SKM-1 treated with dmso at 0.1 percent for 144 hours (cell line): ENCODE measurements around the gene SHANK3.

Experiments used
- DNase-seq: peaks from one replicate; lab custom pipeline; 2025; ENCODE audit not compliant: unreplicated experiment; lab: John Stamatoyannopoulos, UW

SHANK3 gene

DNA sequence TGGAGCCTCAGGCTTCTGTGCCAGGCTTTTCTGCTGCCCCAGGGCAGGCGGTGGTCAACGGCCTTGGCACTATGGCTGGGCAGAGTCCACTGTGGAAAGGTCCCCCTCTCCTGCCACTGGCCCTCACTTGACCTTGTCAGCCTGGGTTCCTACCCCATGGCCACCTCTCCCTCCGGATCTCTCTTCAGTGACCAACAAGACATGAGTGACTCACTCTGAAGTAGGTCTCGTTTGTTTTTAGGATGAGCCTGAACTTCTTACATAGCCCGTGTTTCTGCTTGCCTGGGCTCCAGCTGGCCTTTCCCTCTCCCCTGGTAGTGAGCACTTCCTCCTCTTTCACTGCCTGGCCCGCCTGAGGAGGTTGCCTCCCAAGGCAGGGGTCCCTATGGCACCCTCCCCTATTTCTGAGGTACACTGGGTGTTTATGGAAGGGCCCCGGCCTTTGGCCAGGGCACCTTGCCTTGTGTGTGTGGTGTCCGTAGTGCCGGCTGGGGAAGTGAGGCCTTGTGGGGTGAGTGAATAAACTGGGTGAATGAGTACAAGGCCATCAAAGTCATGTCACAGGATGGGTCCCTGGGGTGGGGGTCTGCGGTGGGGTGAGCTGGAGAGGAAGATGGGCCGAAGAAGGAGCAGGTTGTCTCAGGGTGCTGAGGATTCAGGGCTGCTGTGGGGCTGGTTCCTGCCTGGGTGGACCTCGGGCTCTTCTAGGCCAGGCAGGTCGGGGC, 5.0 kb downstream of the SHANK3 start:
- no peak for DNase-seq

GRCh38 chr22:50678218-50678650, 5.6 kb downstream of the SHANK3 start:
- no peak for DNase-seq

- DNase-seq: no peak
Measured at GRCh38 chr22:50678651-50679521, 6.3 kb downstream of the SHANK3 start.

DNA sequence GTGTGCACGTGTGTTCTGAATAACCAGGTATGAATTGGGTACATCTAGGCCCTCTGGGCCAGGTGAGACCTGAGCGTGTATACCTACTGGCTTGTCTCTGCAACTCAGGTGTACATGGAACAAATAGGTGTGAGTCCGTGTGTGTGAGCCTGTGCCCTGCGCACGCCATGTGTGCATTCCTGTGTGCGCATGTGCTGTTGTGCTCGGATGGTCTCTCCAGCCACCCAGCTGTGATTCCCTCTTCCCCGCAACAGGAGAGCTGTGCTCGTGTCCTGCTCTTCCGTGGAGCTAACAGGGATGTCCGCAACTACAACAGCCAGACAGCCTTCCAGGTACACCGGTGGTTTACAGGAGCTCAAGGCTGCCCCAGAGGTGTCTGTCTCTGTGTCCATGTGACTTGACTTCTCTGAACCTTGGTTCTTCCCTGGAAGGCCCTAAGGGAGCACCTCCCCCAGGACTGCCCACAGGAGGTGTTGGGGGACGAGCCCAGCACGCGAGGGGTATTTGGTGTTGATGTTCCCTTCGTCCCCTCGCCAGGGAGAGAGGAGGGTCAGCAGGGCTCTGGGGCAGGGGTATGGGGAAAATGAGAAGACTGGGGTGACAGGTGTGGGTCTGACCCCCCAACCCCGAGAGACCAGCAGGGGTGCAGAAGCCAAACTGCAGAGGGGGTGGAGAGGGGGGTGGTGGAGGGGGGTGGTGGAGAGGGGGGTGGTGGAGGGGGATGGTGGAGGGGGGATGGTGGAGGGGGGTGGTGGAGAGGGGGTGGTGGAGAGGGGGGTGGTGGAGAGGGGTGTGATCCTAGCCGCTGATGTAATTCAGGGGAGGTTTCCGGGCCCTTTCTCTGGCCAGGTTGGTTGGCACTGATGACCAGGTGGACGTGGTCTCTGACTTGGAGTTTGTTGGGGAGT, 10.7 kb downstream of the SHANK3 start:
- DNase-seq: no peak

DNA sequence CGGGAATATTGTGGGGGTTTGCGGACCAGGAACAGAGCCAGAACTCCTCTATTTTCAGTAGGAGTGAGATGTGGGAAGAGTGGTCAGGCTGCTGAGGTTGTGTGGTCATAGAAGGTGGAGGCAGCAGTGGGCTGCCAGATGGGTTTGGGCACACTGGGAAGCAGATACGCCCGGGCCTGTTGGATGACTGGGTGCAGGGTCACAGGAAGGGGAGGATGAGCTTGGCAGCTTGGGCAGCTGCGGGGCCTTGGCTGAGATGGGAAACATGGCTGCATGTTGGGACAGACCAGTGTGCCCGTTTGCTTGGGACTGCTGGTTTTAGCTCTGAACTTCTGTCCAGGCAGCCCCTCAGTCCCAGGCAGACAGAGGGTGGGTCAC, 11.4 kb downstream of the SHANK3 start:
- DNase-seq: no peak

DNA sequence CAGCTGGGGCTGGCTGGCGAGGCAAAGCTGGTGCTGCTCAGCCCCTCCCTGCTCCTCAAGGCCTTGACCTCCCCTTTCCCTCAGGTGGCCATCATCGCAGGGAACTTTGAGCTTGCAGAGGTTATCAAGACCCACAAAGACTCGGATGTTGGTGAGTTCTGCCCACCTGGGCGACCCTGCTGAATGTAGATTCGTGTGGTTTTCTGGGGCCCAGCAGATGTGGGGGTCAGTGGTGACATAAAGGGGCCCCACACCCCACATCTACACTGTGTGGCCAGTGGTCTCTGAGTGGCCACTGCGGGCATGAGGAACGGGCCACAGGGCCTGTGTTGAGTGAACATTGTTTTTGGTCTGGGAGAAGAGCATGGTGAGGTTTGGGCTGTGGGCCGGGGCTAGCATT, 11.9 kb downstream of the SHANK3 start:
- DNase-seq: no peak

DNA sequence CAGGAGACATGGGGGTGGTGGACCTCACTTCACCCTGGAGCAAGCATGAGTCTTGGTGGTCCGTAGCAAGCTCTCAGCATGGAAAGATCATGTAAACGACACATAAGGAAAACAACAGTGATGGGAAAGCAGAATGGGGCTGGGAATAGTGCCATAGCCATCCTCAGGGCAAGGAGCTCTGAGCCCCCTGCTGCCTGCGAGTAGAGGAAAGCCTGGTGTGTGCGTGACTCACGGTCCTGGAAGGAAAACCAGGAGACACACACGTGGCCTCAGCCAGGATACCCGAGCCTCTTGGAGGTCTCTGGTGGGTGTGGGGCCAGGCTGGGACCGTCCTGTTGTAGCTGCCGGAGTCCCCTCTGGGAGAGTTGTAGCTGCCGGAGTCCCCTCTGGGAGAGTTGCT, 12.4 kb downstream of the SHANK3 start:
- no peak for DNase-seq

DNA sequence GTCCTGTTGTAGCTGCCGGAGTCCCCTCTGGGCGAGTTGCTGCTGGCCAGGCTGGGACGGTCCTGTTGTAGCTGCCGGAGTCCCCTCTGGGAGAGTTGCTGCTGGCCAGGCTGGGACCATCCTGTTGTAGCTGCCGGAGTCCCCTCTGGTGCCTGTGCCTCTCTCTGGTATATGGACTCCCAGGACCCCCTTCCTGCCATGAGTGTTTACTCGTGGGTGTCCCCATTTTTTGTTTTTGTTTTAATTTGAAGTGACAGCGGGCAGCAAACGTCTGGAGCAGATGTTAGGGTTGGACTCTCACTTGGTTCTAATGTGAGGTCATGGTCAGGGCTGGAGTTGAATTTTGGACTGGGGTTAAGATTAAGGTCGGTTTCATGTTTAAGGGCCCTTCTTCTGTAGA, 14.2 kb downstream of the SHANK3 start:
- DNase-seq: no peak

GRCh38 chr22:50687829-50688228, 15.2 kb downstream of the SHANK3 start:
- no peak for DNase-seq

DNA sequence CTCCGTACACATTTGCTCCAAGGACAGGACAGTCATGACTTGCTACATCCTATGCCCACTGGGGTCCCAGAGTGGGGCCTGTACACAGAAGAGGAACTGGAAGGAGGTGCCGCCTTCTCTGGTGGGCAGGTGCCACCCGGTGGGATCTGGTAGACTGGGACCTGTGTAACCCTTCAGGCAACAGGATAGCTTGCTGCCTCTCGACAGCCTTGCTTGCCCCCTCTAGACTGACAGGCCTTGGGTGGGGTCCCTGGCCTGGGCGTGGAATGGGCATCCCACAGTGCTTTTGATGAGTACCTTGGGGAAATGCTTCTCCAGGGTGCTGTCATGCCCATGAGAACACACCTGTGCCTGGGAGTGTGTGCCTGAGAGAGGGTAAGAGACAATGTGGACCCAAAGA, 15.8 kb downstream of the SHANK3 start:
- no peak for DNase-seq

- DNase-seq: peak; percentile 45
Measured at GRCh38 chr22:50691521-50691920, 18.9 kb downstream of the SHANK3 start.

GRCh38 chr22:50693462-50693861, 20.8 kb downstream of the SHANK3 start:
- no peak for DNase-seq

DNA sequence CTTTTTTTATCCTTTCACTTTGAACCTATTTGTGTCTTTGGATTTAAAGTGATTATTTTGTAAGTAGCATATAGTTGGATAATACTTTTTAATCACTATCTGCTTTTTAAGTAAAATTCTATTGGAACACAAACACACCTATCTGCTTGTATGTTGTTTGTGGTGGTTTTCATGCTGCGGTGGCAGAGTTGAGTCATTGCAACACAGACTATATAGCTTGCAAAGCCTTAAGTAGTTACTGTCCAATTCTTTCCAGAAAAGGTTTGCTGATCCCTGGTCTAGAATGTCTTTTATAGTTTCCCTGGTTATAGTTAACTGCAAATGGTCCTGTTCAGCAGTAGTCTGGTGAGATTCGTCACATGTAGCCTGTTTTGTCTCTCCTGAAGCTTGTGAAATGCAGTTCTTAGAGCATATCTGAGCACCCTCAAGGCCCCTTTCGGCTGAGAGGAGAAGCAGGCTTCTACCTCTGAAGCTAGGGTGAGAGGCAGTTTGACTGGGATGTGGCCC, 21.5 kb downstream of the SHANK3 start:
- DNase-seq: no peak

- no peak for DNase-seq
Measured at GRCh38 chr22:50694766-50695420, 22.3 kb downstream of the SHANK3 start.

DNA sequence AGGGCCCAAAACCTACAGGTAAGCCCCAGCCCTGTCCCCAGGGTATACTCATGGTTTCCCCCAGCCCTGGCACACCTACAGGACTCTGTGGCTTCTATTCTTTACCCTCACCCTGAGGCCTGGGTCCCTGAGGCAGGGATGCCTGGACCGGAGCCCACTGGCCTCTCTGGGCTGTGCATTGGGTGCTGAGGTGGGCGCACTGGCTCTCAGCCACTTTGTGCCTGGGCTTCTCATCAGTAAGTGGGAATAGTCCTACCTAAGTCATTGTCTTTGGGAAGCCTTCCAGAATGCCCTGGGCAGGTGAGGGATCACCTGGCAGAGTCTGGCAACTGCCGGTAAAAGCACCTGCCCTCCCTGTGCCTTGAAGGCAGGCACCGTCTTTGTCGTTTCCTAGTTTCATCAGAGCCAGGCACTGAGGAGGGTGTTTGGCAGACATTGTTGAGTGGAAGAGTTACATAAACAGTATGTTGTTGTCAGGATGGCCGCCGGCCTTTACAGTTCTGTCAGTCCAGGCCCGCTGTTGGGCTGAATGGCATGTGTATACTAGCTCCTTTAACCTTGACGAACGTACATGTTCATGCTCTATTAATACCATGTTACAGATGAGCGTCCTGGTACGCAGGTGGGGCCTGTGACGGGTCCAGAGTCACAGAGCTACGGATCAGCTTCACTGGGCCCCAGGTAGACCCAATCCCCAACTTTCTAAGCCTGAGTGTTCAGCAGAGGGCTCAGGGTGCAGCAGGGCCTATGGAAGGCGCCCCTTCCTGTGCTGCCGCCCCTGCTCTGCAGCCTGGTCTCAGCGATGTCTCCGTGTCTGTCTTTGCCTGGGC, 23.0 kb downstream of the SHANK3 start:
- DNase-seq: no peak

- no peak for DNase-seq
Measured at GRCh38 chr22:50696251-50696798, 23.7 kb downstream of the SHANK3 start.

GRCh38 chr22:50696799-50697561, 24.4 kb downstream of the SHANK3 start:
- DNase-seq: no peak

DNA sequence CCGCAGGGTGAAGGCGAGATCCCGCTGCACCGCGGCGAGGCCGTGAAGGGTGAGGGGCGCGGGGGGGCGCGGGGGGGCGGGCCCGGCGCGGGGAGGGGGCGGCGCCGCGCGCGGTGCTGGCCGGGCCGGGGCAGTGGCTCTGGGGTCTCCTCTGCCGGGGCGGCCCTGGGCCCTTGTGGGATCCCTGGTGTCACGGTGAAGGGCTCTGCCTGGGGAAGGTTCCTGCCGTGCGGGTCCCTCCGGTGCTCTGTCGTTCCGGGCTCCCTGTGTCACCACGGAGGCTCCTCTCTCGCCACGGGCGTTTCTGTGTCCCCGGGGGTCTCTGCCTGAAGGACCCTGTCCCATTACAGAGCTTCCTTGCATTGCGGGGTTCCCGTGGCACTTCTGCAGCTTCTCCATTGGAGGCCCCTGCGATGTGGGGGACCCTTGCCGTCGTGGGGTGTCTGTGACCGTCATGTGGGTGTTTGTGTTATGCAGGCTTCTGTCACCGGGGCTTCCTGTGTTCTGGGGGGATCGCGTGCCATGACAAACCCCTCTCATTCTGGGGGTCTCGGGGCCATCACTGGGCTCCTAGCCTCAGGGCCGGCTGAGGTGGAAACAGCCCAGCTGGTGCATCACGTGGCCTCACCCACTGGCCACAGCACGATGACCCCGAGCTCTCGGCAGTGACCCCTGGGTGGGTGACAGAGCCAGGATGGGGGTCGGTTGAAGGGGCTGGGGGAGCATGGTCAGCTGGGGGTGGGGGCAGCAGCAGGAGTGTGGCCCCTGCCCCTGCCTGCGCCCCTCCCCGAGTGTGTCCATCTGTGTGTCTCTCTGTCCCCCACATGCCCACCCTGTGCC, 25.3 kb downstream of the SHANK3 start:
- DNase-seq: no peak
